A549 (cell line): ENCODE data around the gene GRIK2.

ENCODE experiments used
- CEBPB ChIP-seq, 2 experiments: fragments of >200 bp in 1 of 2; sonication (Bioruptor Twin) in 1 of 2; formaldehyde crosslinking in 1 of 2; IDR thresholded peaks; 2 replicates each; pipeline ENCODE4 v1.6.1; 2012 to 2016
- CHD2 ChIP-seq: fragments of 150-350 bp; IDR thresholded peaks from 2 replicates; pipeline ENCODE4 v1.6.1; 2014; ENCODE audit warnings: low read length; ENCODE audit not compliant: partially characterized antibody
- CTCF ChIP-seq: fragments of >200 bp; sonication (Bioruptor Twin); formaldehyde crosslinking; IDR thresholded peaks from 3 replicates; pipeline ENCODE4 v1.5.1; 2016
- EP300 ChIP-seq, 2 experiments: fragments of >200 bp; sonication (Bioruptor Twin); formaldehyde crosslinking; IDR thresholded peaks; 2 replicates in 1 of 2; 3 replicates in 1 of 2; pipeline ENCODE4 v1.6.1; 2016 to 2017
- ESRRA ChIP-seq: fragments of 150-350 bp; IDR thresholded peaks from 2 replicates; pipeline ENCODE4 v1.6.1; 2014; ENCODE audit warnings: mild to moderate bottlenecking, low read length, borderline replicate concordance
- HOXA7 ChIP-seq: fragments of 250-450 bp; sonication (Bioruptor Pico); IDR thresholded peaks from 2 replicates; pipeline ENCODE4 v1.5.0; 2020; ENCODE audit warnings: mild to moderate bottlenecking, moderate library complexity
- MAFK ChIP-seq: fragments of 450-650 bp; IDR thresholded peaks from 2 replicates; pipeline ENCODE4 v1.6.1; 2014; ENCODE audit not compliant: partially characterized antibody
- NFE2L2 ChIP-seq: fragments of 150-350 bp; conservative IDR thresholded peaks from 2 replicates; pipeline ENCODE4 v1.6.1; 2014; ENCODE audit warnings: low read length
- POLR2A ChIP-seq: IDR thresholded peaks from 2 replicates; pipeline ENCODE4 v1.6.1; 2012; ENCODE audit warnings: mild to moderate bottlenecking, low read length
- RAD21 ChIP-seq, 2 experiments: fragments of >200 bp in 1 of 2; sonication (Bioruptor Twin) in 1 of 2; formaldehyde crosslinking in 1 of 2; IDR thresholded peaks in 1 of 2; conservative IDR thresholded peaks in 1 of 2; 2 replicates in 1 of 2; 3 replicates in 1 of 2; pipeline ENCODE4 v1.6.1; 2012 to 2018; ENCODE audit warnings: inconsistent platforms in 1 of 2
- RCOR1 ChIP-seq: fragments of 150-350 bp; IDR thresholded peaks from 2 replicates; pipeline ENCODE4 v1.6.1; 2014; ENCODE audit warnings: antibody characterized with exemption, low read length, low read depth
- REST ChIP-seq: fragments of 200-600 bp; sonication (generic); IDR thresholded peaks from 2 replicates; pipeline ENCODE4 v1.6.1; 2016; ENCODE audit warnings: antibody characterized with exemption, mild to moderate bottlenecking, moderate library complexity
- TF ChIP-seq, protein P1 (sequence below): fragments of 250-450 bp; sonication (Bioruptor Pico); IDR thresholded peaks from 2 replicates; pipeline ENCODE4 v1.5.0; 2021; ENCODE audit warnings: mild to moderate bottlenecking, moderate library complexity, borderline replicate concordance
- TF ChIP-seq, protein P2 (sequence below): IDR thresholded peaks from 2 replicates; pipeline ENCODE4 v1.6.1; 2012

- TF ChIP-seq CTCF (no peak), ESRRA (no peak), HOXA7 (CRISPR knock-in tag) (no peak), NFE2L2 (no peak), CHD2 (no peak), MAFK (no peak), REST (no peak), POLR2A (no peak), EP300 (IDR thresholded peaks at IDR 0.05) (no peak), CEBPB (IDR thresholded peaks at IDR 0.05) (no peak), RCOR1 (no peak), RAD21 (conservative IDR thresholded peaks at IDR 0.05 in 1 of 2, IDR thresholded peaks at IDR 0.05 in 1 of 2) (no peak)
- TF ChIP-seq, protein P1, sequence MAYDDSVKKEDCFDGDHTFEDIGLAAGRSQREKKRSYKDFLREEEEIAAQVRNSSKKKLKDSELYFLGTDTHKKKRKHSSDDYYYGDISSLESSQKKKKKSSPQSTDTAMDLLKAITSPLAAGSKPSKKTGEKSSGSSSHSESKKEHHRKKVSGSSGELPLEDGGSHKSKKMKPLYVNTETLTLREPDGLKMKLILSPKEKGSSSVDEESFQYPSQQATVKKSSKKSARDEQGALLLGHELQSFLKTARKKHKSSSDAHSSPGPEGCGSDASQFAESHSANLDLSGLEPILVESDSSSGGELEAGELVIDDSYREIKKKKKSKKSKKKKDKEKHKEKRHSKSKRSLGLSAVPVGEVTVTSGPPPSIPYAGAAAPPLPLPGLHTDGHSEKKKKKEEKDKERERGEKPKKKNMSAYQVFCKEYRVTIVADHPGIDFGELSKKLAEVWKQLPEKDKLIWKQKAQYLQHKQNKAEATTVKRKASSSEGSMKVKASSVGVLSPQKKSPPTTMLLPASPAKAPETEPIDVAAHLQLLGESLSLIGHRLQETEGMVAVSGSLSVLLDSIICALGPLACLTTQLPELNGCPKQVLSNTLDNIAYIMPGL (CRISPR knock-in tag): no peak
- TF ChIP-seq, protein P2, sequence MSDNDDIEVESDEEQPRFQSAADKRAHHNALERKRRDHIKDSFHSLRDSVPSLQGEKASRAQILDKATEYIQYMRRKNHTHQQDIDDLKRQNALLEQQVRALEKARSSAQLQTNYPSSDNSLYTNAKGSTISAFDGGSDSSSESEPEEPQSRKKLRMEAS: no peak
Observed at GRCh38 chr6:101554231-101554630, 160.7 kb downstream of the GRIK2 start.
